ENCODE data around the gene CS.

DNA sequence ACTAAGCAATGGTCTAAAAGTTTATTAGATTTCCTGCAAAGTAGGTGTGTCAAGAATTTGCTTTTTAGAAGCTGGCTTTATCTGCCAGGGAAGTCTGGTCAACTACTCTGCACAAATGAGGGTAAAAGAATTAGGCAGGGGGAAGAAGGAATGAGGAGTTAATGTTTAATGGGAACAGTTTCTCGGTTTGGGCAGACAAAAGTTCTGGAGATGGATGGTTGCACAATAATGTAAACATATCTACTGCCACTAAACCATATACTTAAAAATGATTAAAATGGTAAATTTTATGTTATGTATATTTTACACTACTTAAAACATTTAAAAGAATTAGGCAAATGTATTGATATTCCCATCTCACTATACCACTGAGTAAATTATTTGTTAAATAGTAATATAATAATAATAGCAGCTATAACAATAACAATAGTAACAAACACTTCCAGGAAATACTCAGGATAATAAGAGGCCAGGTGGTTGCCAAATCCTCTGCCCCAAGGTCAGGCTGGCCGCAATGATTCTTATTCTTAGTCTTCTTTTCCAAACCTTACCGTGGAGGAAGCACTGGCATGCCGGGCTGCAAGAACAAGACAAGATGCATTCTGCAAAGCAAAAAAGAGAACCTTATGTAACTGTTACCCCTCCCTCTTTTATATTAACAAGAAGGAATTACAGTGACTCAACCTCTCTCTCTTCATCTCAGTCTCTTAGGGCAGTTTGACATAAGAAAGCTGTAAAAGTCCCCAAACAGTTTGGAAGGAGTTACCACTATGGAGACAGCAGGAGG, 13.9 kb downstream of the CS start:
- TF ChIP-seq SUZ12 (IDR thresholded peaks at IDR 0.05; ENCODE audit: extremely low read depth, insufficient read depth, insufficient read length): no peak
- TF ChIP-seq ZNF274 (IDR thresholded peaks at IDR 0.05; ENCODE audit: low read depth, low read length): no peak

Measured in NT2/D1 (cell line).